Right renal pelvis (tissue), 4 donors: ENCODE results near the gene CYP2C8. TPM values are rescaled to one million over a fixed set of nuclear protein-coding genes. Genes with fewer than 3 reads are reported as not detected.

Source experiments
- polyA plus RNA-seq, 4 donors: library from polyadenylated mRNA; unstranded; fragments of 120-200 nt; gene quantifications; one replicate each; pipeline ENCODE4 v1.2.1, GENCODE V29; 2013; ENCODE audit not compliant: insufficient read length in 4 of 4

The CYP2C8 gene
- polyA plus RNA-seq, 4 donors = 2.1 to 4.1 (median 3.3) TPM

Other genes starting within 250 kb of the CYP2C8 start
- gene CYP2C9, start 130.8 kb downstream of the CYP2C8 start, polyA plus RNA-seq = 1 to 10 TPM in 3 of 4 donors, under 1 TPM in 1; 0.98 to 2.2 (median 1.7) TPM
- gene ACSM6, start 124.7 kb upstream of the CYP2C8 start, polyA plus RNA-seq = under 1 TPM; 0.08 to 0.67 (median 0.22) TPM
- gene PDLIM1, start 221.5 kb upstream of the CYP2C8 start, polyA plus RNA-seq = 10 to 100 TPM; 71.1 to 94.4 (median 80.6) TPM